NCI-H2107 treated with DMSO at 0.1 percent for 48 hours (cell line): Measurements from ENCODE around the gene ZNF316.
"Not testable (repeated sequence)": the region's sequence is repeated elsewhere in the genome, so short reads cannot be mapped to it uniquely, and the experiment has no call there.

Experiments used
- DNase-seq: peaks from one replicate; lab custom pipeline; 2025; ENCODE audit not compliant: unreplicated experiment; lab: John Stamatoyannopoulos, UW

Gene ZNF316

GRCh38 chr7:6621195-6622133 lies 15.7 kb upstream of the ZNF316 start:
- DNase-seq = no peak

GRCh38 chr7:6622134-6622710 lies 14.9 kb upstream of the ZNF316 start:
- no peak for DNase-seq

- no peak for DNase-seq
Observed at GRCh38 chr7:6623589-6624245, 13.4 kb upstream of the ZNF316 start.

GRCh38 chr7:6624246-6624611 lies 12.9 kb upstream of the ZNF316 start:
- no peak for DNase-seq

- DNase-seq = peak; percentile 18
Observed at GRCh38 chr7:6628045-6628444, 9.1 kb upstream of the ZNF316 start.

GRCh38 chr7:6630007-6630849 lies 6.9 kb upstream of the ZNF316 start:
- no peak for DNase-seq

- no peak for DNase-seq
Observed at GRCh38 chr7:6631605-6632004, 5.5 kb upstream of the ZNF316 start.

- DNase-seq = no peak
Observed at GRCh38 chr7:6634021-6634420, 3.1 kb upstream of the ZNF316 start.

GRCh38 chr7:6634971-6635370 lies 2.1 kb upstream of the ZNF316 start:
- DNase-seq = not testable (repeated sequence)

GRCh38 chr7:6637544-6638229 lies 569 bp downstream of the ZNF316 start:
- no peak for DNase-seq

GRCh38 chr7:6639032-6639431 lies 1.9 kb downstream of the ZNF316 start:
- DNase-seq = no peak

- DNase-seq = no peak
Observed at GRCh38 chr7:6639627-6640026, 2.5 kb downstream of the ZNF316 start.

GRCh38 chr7:6640246-6640721 lies 3.2 kb downstream of the ZNF316 start:
- DNase-seq = no peak

- no peak for DNase-seq
Observed at GRCh38 chr7:6641305-6642035, 4.4 kb downstream of the ZNF316 start.

- DNase-seq = no peak
Observed at GRCh38 chr7:6642239-6642839, 5.2 kb downstream of the ZNF316 start.

GRCh38 chr7:6642861-6643640 lies 5.9 kb downstream of the ZNF316 start:
- DNase-seq = no peak

- DNase-seq = no peak
Observed at GRCh38 chr7:6643915-6644625, 7.0 kb downstream of the ZNF316 start.

- no peak for DNase-seq
Observed at GRCh38 chr7:6644728-6645127, 7.6 kb downstream of the ZNF316 start.
